Measurements from ENCODE around the gene FAM227B.

Gene FAM227B

DNA sequence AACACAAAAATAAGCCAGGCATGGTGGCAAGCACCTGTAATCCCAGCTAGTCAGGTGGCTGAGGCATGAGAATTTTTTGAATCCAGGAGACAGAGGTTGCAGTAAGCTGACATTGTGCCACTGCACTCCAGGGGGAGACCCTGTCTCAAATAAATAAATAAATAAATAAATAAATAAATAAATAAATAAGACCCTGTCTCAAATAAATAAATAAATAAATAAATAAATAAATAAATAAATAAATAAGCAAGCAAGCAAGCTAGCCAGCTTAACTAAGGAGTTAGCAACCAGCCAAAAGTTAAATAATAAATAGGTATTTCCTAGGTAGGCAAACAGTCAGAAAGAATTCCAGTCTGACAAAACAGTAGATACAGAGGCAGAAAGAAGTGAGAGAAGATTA, 326.7 kb downstream of the FAM227B start:
- no peak for DNase-seq (ENCODE audit: low spot score)

DNA sequence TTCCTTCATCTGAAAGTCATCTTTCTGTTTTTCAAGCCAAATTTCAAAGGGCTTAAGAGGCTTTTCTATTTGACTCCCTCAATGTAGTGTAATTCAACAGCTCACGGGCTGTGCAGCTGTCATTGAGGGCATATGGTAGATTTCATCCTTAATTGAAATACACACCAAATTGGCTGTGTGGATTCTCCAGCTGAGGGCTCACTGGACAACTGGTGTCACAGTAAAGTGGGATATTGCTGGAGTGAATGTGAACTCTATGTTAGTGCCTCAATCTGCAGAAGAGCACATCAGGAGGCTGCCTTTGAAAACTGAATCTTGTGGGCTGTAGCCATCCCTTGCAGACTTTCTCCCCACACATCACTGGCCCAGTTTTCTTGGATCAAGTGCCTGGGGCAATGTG, 330.4 kb downstream of the FAM227B start:
- no peak for DNase-seq (ENCODE audit: low spot score)

DNA sequence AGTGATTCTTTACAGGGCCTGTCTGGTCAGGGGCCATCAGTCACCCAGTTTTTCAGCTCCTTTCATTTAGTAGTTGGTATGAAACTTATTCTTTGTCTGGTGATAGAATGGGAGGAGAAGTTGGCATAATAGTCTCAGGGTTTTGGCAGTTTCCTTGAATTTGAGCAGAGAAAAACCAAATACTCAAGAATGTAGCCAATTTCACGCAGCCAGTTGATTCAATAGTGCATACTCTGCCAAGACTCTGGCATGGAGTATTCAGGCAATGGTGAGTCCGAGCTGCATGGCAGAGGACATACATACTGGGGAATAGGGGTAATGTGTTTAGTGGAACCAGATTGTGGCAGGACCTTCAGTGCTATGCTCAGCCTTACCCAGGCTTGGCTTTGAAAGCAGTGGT, 332.2 kb downstream of the FAM227B start:
- DNase-seq (ENCODE audit: low spot score) = no peak

DNA sequence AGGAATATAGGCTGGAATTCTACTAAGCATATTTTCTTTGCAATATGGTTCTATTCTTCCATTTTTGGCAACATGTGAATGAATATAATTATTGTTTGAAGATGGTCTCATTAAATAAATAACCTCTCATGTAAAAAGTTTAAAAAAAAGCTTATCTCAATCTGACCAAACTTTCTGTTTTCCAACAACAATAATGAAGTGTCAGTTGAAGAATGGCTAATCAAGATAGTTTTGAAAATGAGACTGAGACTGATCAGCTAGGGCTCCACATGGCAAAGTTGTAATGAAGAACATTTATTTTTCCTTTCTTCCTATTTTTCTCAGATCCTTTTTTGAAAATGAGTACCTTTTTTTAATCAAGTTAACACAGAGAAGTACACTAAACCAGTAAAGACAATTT, 333.1 kb downstream of the FAM227B start:
- no peak for DNase-seq (ENCODE audit: low spot score)

DNA sequence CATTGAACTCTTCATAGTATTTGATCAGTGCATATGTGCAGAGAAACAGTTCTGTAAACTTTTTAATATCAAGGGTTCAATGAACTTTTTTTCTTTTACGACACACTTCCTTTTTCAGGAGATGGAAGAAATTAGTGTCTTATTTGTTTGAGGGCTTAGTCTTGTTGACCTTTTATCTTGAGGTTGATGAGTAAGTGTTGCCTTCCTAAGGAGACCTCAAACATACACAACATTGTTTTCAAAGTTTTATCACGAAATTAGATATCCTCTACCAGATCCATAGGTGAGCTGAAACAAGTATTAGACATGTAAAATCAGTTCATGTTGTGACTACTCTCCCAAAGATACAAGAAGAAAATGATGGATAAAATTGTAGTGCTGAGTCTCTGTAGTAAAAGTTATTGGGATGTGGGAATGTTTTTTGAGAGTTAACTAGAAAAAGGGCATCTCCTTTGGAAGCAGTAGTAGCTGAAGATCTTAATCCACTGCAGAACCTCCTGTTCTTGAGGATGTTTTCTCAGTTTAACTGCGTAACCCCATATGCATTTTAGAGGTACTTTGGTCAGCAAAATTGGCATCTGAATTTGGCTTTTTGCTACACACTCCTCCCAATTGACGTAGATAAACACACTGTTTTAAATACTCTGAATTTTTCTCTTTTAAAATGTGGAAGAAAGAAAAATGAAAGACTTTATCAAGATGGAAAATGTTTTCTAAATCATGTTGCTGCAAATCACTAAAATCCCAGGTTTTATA, 333.8 kb downstream of the FAM227B start:
- DNase-seq (ENCODE audit: low spot score) = no peak

DNA sequence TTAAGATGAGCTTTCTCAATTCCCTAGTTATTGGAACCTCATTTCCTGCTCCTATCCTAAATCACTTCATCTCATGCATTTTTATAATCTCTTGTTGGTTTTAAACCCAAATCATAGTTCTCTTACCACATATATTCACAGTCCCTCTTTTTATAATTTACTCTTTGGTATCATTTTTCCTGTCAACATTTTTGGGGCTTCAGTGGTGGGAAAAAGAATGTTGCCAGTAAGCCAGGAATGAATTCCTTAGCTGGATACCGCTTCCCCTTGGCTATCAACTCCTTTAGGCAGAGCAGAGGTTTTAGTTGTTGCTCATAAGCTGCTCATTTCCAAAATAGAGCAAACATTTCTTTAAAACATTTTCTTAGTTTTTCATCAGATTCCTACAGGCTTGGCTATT, 338.3 kb downstream of the FAM227B start:
- DNase-seq (ENCODE audit: low spot score) = no peak

DNA sequence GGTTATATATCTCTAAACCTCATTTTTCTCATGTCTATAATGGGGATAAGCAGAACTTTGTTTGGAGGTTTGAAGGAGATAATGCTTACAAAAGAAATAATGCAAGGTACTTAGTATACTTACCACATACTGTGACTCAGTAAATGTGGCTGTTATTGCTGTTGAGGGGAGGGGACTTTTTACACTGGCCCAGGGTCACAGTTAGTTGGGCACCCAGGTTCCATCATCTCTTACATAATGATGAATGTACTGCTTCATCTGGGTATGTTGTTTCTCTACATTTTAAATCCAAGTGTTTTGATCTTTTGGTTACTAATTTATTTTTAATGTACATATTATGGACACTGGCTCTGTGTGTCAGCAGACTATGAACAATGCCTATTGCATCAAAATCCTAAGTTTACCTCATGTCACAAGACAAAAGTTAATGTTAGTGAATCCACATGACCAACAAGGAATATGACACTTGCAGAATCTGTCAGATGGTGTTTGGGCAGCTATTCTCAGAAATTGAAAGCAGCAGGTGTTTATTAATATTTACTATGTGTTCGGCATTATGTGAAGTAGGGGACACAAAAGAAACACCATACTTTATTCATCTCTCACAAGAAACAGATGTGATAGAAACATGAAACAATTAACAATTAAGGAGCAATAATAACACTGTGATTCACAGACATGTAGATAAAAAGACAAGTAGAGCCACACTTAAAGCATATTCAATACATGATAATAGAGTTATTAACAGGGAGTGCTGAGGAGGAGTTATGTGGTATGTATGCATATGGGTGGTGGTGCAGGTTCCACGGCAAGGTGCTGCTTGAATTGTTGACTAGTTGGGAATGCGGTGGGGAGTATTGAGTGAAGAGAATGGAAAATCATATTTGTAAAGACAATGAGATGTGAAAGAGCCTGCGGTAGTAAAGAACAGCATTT, 340.8 kb downstream of the FAM227B start:
- no peak for DNase-seq (ENCODE audit: low spot score)

DNA sequence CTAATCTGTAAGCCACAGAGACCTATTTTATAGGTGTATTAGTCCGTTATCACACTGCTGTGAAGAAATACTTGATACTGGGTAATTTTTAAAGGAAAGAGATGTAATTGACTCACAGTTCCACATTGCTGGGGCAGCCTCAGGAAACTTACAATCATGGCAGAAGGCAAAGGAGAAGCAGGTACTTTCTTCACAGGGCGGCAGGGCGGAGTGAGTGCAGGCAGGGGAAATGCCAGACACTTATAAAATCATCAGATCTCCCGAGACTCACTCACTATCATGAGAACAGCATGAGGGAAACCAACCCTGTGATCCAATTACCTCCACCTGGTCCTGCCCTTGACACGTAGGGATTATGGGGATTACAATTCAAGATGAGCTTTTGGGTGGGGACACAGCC, 341.9 kb downstream of the FAM227B start:
- no peak for DNase-seq (ENCODE audit: low spot score)
